HepG2 (cell line): Measurements from ENCODE around the gene AKIP1.

Source experiments
- CTCF ChIP-seq: sonication (generic); formaldehyde crosslinking; IDR thresholded peaks from 2 replicates; pipeline ENCODE4 v1.5.0; 2020; ENCODE audit warnings: mild to moderate bottlenecking, missing genetic modification reagents, moderate library complexity
- TMF1 ChIP-seq: sonication (generic); formaldehyde crosslinking; IDR thresholded peaks from 2 replicates; pipeline ENCODE4 v1.8.1; 2022; ENCODE audit warnings: low read depth, missing genetic modification reagents

GRCh38 chr11:8871171-8871775 lies 39.7 kb upstream of the AKIP1 start:
- TF ChIP-seq CTCF (CRISPR knock-in tag) (no peak), TMF1 (CRISPR knock-in tag) (no peak)
